ENCODE results near the gene GPAM. TPM values are rescaled to one million over a fixed set of nuclear protein-coding genes. Genes with fewer than 3 reads are reported as not detected.

The GPAM gene
- total RNA-seq, 6 donors from 2014 or later: 6.7 to 26.2 (median 10.6) TPM

DNA sequence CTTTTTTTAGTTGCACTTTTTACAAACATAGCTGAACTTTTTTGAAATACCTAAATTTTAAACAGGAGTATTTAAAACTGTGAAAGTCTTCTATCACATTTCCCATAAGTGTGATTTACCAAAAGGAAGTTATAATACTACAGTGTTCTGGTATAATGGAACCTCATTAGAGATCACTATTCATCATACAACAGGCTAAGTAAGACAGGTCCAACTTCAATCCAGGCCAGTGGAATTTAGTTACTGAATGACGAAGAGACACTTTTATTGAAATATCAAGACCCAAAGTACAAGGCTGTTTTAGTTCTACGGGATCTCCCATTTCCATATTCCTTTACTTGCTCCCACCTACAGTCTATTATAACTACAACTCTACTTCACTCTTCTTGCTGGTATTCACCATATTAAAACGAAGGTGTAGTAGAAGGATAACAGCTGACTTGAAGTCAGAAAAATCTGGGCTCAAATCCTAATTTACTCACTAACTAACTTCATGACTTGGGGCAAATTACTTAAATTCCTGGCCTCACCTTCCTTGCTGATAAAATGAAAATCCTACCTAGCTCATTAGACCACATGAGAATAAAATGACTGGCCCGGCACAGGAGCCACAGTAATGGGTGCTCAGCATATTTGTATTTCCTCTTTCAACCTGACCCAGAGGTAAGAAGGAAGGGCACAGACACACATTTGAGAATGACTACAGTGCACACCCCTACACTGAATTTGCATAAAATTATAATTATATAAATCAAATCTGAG, 21.6 kb downstream of the GPAM start:
- peaks cover 32 to 96% (median 63%) of the 10 kb centered on the region in 4 donors for H3K36me3 ChIP-seq
- no peak for ATAC-seq (ENCODE audit: low FRiP score in 2 of 2)
- H3K4me1 ChIP-seq: no peaks in the 10 kb centered on the region
- WGBS, 2 donors: 69 to 83% methylated on average over 4 of the region's 4 CpGs
- no peak overlapping the region for H3K27ac ChIP-seq
- no peaks in the 10 kb centered on the region for H3K9me3 ChIP-seq
- DNase-seq: no peak
- TF ChIP-seq CTCF (IDR thresholded peaks at IDR 0.05) (no peak), POLR2AphosphoS5 (IDR thresholded peaks at IDR 0.05) (no peak), EP300 (IDR thresholded peaks at IDR 0.05) (no peak), POLR2A (IDR thresholded peaks at IDR 0.05) (no peak)
- no peak overlapping the region for H3K4me3 ChIP-seq
- H3K27me3 ChIP-seq: no peaks in the 10 kb centered on the region

GRCh38 chr10:112160834-112161233, 22.7 kb downstream of the GPAM start:
- WGBS, 2 donors: 88 to 97% methylated on average over 3 of the region's 3 CpGs
- Histone ChIP-seq H3K36me3 (peaks cover 39 to 96% (median 68%) of the 10 kb centered on the region in 4 donors), H3K27me3 (no peaks in the 10 kb centered on the region), H3K4me1 (no peaks in the 10 kb centered on the region), H3K9me3 (no peaks in the 10 kb centered on the region), H3K4me3 (no peak overlapping the region), H3K27ac (no peak overlapping the region)
- DNase-seq: no peak
- ATAC-seq (ENCODE audit: low FRiP score in 2 of 2): no peak
- TF ChIP-seq EP300 (IDR thresholded peaks at IDR 0.05): no peak
- TF ChIP-seq CTCF (IDR thresholded peaks at IDR 0.05): no peak
- no peak for TF ChIP-seq POLR2AphosphoS5 (IDR thresholded peaks at IDR 0.05)
- no peak for TF ChIP-seq POLR2A (IDR thresholded peaks at IDR 0.05)

DNA sequence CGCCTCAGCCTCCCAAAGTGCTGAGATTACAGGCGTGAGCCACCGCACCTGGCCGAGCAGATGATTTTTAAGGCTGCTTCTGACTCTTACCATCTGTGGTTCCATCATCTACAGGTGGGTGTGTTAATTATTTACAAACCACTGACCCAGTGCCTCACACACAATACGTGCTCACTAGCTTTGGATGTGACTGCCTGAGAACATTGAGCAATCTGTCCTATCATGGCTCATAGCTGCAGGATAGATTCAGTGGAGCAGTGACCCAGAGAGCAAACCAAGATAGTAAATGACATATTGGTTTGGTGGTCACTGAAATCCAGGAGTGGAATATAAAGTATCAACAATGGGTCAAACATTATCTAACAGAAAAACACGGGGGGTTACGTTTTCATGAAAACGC, 24.1 kb downstream of the GPAM start:
- ATAC-seq (ENCODE audit: low FRiP score in 2 of 2): no peak
- no peak overlapping the region for H3K4me3 ChIP-seq
- WGBS, 2 donors: 97% methylated on average over 8 of the region's 8 CpGs
- no peaks in the 10 kb centered on the region for H3K4me1 ChIP-seq
- no peak for DNase-seq
- H3K27ac ChIP-seq: no peak overlapping the region
- H3K9me3 ChIP-seq: no peaks in the 10 kb centered on the region
- no peak for TF ChIP-seq POLR2AphosphoS5 (IDR thresholded peaks at IDR 0.05)
- no peak for TF ChIP-seq CTCF (IDR thresholded peaks at IDR 0.05)
- TF ChIP-seq EP300 (IDR thresholded peaks at IDR 0.05): no peak
- no peak for TF ChIP-seq POLR2A (IDR thresholded peaks at IDR 0.05)
- no peaks in the 10 kb centered on the region for H3K27me3 ChIP-seq
- H3K36me3 ChIP-seq: peaks cover 33 to 98% (median 65%) of the 10 kb centered on the region in 4 donors

DNA sequence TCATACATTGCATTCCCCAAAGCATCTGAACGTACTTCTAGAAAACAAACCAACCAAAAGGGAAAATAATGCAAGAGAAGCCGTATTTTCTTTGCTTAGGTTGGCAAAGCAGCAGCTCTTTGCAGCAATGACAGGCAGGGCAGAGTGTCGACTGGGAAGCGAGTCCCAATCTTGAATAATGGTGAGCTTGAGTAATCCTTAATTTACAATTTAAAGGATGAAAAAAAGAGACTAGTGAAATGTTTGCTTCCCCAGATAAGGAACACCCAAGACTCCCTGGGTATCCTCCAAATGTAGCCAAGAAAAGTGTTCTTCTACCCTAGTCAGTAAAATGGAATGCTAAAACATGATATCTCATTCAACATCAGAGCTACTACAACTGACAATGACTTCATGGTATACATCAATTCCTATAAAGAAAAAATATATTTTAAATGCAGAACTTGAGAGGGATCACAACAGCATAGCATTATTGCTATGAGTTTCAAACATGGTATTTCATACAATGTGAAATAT, 32.0 kb downstream of the GPAM start:
- Histone ChIP-seq H3K27ac (no peak overlapping the region), H3K9me3 (no peaks in the 10 kb centered on the region), H3K4me3 (no peak overlapping the region), H3K36me3 (peaks cover 13 to 55% (median 25%) of the 10 kb centered on the region in 4 donors), H3K4me1 (no peaks in the 10 kb centered on the region), H3K27me3 (no peaks in the 10 kb centered on the region)
- no peak for TF ChIP-seq CTCF (IDR thresholded peaks at IDR 0.05)
- TF ChIP-seq EP300 (IDR thresholded peaks at IDR 0.05): no peak
- TF ChIP-seq POLR2AphosphoS5 (IDR thresholded peaks at IDR 0.05): no peak
- TF ChIP-seq POLR2A (IDR thresholded peaks at IDR 0.05): no peak
- DNase-seq (no peak), ATAC-seq (ENCODE audit: low FRiP score in 2 of 2) (no peak)
- 94 to 96% methylated on average over 4 of the region's 4 CpGs for WGBS, 2 donors

Measured in upper lobe of left lung (tissue), 6 donors.